Natural killer cell (primary cell): ENCODE measurements around the gene TUG1. TPM values are rescaled to one million over a fixed set of nuclear protein-coding genes. Genes with fewer than 3 reads are reported as not detected.

ENCODE experiments used
- ATAC-seq, 3 donors: fragments of 150-1000 bp in 2 of 3; fragments of 200-7000 bp in 1 of 3; cut with Tn5 transposase; 1 replicate in 1 of 3; 2 replicates in 2 of 3; pipeline ENCODE4 v1.10.0; 2021; ENCODE audit warnings: mild to moderate bottlenecking in 2 of 3, moderate library complexity in 2 of 3
- DNase-seq, 2 donors: peaks; one replicate each; pipeline versions ENCODE4 v3.0.0 to v3.0.0-alpha.2; 2013 to 2021; ENCODE audit warnings: mixed read lengths in 1 of 2
- H3K27ac ChIP-seq: one replicate; pipeline ENCODE4 v1.5.1; 2013; ENCODE audit warnings: mild to moderate bottlenecking, low read length
- H3K27me3 ChIP-seq: one replicate; pipeline ENCODE4 v1.6.1; 2013; ENCODE audit warnings: low read length; ENCODE audit not compliant: control insufficient read depth, insufficient read depth
- H3K36me3 ChIP-seq: one replicate; pipeline ENCODE4 v1.6.1; 2013; ENCODE audit warnings: low read length; ENCODE audit not compliant: control insufficient read depth, insufficient read depth
- H3K4me1 ChIP-seq: one replicate; pipeline ENCODE4 v1.6.1; 2013; ENCODE audit warnings: low read length; ENCODE audit not compliant: control insufficient read depth, insufficient read depth
- H3K4me3 ChIP-seq: one replicate; pipeline ENCODE4 v1.5.1; 2013; ENCODE audit warnings: low read length
- H3K9me3 ChIP-seq: one replicate; pipeline ENCODE4 v1.6.1; 2013; ENCODE audit warnings: low read length; ENCODE audit not compliant: control insufficient read depth, insufficient read depth
- H3K27ac Mint-ChIP-seq, 2 donors: one replicate each; pipeline ENCODE4 v1.8.0; 2022; ENCODE audit warnings: mild to moderate bottlenecking in 2 of 2, mixed read lengths in 2 of 2, moderate library complexity in 1 of 2
- H3K27me3 Mint-ChIP-seq, 2 donors: one replicate each; pipeline ENCODE4 v1.8.0; 2022; ENCODE audit warnings: low read depth in 2 of 2, mixed read lengths in 2 of 2
- H3K36me3 Mint-ChIP-seq: one replicate; pipeline ENCODE4 v1.8.0; 2022; ENCODE audit warnings: mixed read lengths
- H3K4me1 Mint-ChIP-seq, 2 donors: one replicate each; pipeline ENCODE4 v1.8.0; 2022; ENCODE audit warnings: mixed read lengths in 2 of 2
- H3K4me3 Mint-ChIP-seq: one replicate; pipeline ENCODE4 v1.8.0; 2022; ENCODE audit warnings: mild to moderate bottlenecking, moderate library complexity, mixed read lengths
- H3K9me3 Mint-ChIP-seq, 2 donors: one replicate each; pipeline ENCODE4 v1.8.0; 2022; ENCODE audit warnings: mixed read lengths in 2 of 2
- CTCF ChIP-seq: fragments of 200-600 bp; IDR thresholded peaks from one replicate; pipeline ENCODE4 v1.8.0; 2022; ENCODE audit warnings: antibody characterized with exemption
- WGBS: methylation state at CpG from one replicate; pipeline ENCODE4 v1.1.7; 2013; ENCODE audit warnings: missing lambda C conversion rate; ENCODE audit not compliant: insufficient coverage; 5-methylcytosine and 5-hydroxymethylcytosine counted together
- intact Hi-C: fragments of 100-400 bp; cut with micrococcal nuclease; formaldehyde crosslinking; loops from one replicate; pipeline ENCODE4 v1.14.2; 2022
- total RNA-seq, 4 donors: library from RNA; stranded (reverse); fragments of 120-200 nt in 1 of 4; gene quantifications; one replicate each; pipeline versions ENCODE4 v1.2.3 to v1.2.4, GENCODE V29; 2013 to 2022

Gene TUG1
- total RNA-seq, 3 donors from 2014 or later (not counting 1 experiment from before 2014, with no cell fraction given), result 78.4 to 94.6 (median 80.9) TPM

DNA sequence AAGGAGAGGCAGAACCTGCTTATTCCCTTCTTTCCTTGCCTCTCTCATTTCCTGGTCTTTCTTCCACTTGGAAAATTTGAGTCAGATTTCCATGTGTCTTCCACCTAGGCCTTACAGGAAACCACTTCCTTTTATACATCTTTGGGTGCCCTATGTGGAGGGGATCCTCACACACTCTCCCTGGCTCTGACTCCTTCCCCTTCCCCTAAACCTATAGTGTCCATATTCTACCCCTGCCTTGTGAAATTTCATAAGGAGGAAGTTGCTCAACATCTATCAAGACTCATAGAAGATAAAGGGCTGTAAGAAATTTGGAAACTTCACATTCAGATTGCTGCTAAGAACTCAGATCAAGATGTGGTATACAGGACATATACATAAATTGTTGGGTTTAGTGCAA, 20.4 kb downstream of the TUG1 start:
- Mint-ChIP-seq H3K4me1 (peaks cover 0 to 5% of the 10 kb centered on the region in 2 donors), H3K36me3 (peaks cover 18% of the 10 kb centered on the region), H3K4me3 (no peak overlapping the region), H3K9me3 (peaks cover 8 to 10% of the 10 kb centered on the region in 2 donors), H3K27ac (no peak overlapping the region), H3K27me3 (peaks cover 0 to 2% of the 10 kb centered on the region in 2 donors)
- no peaks in the 10 kb centered on the region for H3K27me3 ChIP-seq
- H3K27ac ChIP-seq, result no peak overlapping the region
- H3K4me3 ChIP-seq, result no peak overlapping the region
- ATAC-seq, result peak in 1 of 3 donors; percentile 43
- H3K9me3 ChIP-seq, result peaks cover 64% of the 10 kb centered on the region
- TF ChIP-seq CTCF, result no peak
- DNase-seq, result no peak
- no peaks in the 10 kb centered on the region for H3K4me1 ChIP-seq
- no peaks in the 10 kb centered on the region for H3K36me3 ChIP-seq
- intact Hi-C loops, result no loop called here

DNA sequence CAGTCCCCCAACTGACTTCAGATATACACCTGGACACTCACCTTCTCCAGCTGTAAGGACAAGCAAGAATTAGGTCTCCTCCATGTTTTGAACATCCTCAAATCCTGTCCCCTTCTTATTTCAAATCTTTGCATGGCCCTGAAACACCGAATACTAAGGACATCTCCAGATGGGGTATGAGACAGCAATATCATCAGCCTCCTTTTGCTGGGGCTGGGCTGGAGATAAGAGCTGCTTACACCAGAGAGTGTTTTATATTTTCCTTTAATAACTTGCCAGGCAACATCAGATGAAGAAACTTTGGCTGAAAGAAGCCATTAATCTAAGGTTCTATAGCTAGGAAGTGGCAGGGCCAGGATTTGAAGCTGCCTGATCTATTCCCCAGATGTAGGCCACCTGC, 21.6 kb downstream of the TUG1 start:
- WGBS, result 100% methylated on average over 1 of the region's 1 CpG
- H3K4me3 Mint-ChIP-seq, result no peak overlapping the region
- peaks cover 0 to 5% of the 10 kb centered on the region in 2 donors for H3K4me1 Mint-ChIP-seq
- H3K4me3 ChIP-seq, result no peak overlapping the region
- H3K27me3 ChIP-seq, result no peaks in the 10 kb centered on the region
- no peak overlapping the region for H3K27ac Mint-ChIP-seq
- ATAC-seq (no peak), DNase-seq (no peak)
- H3K9me3 ChIP-seq, result peaks cover 58% of the 10 kb centered on the region
- peaks cover 2 to 5% of the 10 kb centered on the region in 2 donors for H3K27me3 Mint-ChIP-seq
- peaks cover 13% of the 10 kb centered on the region for H3K36me3 Mint-ChIP-seq
- peaks cover 7 to 8% of the 10 kb centered on the region in 2 donors for H3K9me3 Mint-ChIP-seq
- no peak overlapping the region for H3K27ac ChIP-seq
- no peaks in the 10 kb centered on the region for H3K36me3 ChIP-seq
- TF ChIP-seq CTCF, result no peak
- no peaks in the 10 kb centered on the region for H3K4me1 ChIP-seq
- intact Hi-C loops, result no loop called here

GRCh38 chr22:30992565-30992964, 23.5 kb downstream of the TUG1 start:
- ATAC-seq (no peak), DNase-seq (no peak)
- H3K9me3 Mint-ChIP-seq, result peaks cover 7 to 8% of the 10 kb centered on the region in 2 donors
- H3K36me3 Mint-ChIP-seq, result peaks cover 13% of the 10 kb centered on the region
- no peak overlapping the region for H3K4me3 Mint-ChIP-seq
- Histone ChIP-seq H3K27ac (no peak overlapping the region), H3K36me3 (no peaks in the 10 kb centered on the region), H3K27me3 (no peaks in the 10 kb centered on the region), H3K4me3 (no peak overlapping the region), H3K9me3 (peaks cover 39% of the 10 kb centered on the region), H3K4me1 (no peaks in the 10 kb centered on the region)
- intact Hi-C loops, result no loop called here
- WGBS, result 92% methylated on average over 2 of the region's 2 CpGs
- peaks cover 0 to 5% of the 10 kb centered on the region in 2 donors for H3K4me1 Mint-ChIP-seq
- H3K27me3 Mint-ChIP-seq, result peaks cover 5 to 6% of the 10 kb centered on the region in 2 donors
- no peak overlapping the region for H3K27ac Mint-ChIP-seq
- TF ChIP-seq CTCF, result no peak

DNA sequence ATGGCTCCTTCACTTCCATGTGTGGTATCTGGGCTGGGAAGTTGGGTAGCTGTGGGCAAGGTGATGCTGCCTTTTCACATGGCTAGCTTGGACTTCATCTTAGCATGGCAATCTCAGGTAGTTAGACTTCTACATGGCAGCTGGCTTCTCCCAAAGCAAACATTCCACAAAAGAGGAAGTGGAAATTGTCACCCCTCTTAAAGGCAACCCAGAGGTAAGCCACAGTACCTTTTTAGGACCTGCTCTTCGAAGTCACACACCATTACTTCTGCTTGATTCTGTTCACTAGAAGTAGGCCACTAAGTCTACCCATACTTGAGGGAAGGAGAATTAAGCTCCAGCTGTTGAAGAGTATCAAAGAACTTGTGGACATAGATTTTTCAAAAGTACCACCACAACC, 25.9 kb downstream of the TUG1 start:
- no peak for DNase-seq
- Histone ChIP-seq H3K36me3 (no peaks in the 10 kb centered on the region), H3K4me3 (no peak overlapping the region), H3K27ac (no peak overlapping the region), H3K27me3 (no peaks in the 10 kb centered on the region), H3K9me3 (peaks cover 20% of the 10 kb centered on the region), H3K4me1 (no peaks in the 10 kb centered on the region)
- peaks cover 2 to 4% of the 10 kb centered on the region in 2 donors for H3K9me3 Mint-ChIP-seq
- H3K27me3 Mint-ChIP-seq, result peaks cover 5 to 6% of the 10 kb centered on the region in 2 donors
- intact Hi-C loops, result no loop called here
- no peak overlapping the region for H3K4me3 Mint-ChIP-seq
- H3K27ac Mint-ChIP-seq, result no peak overlapping the region
- no peaks in the 10 kb centered on the region for H3K4me1 Mint-ChIP-seq
- 29% methylated on average over 1 of the region's 1 CpG for WGBS
- peaks cover 5% of the 10 kb centered on the region for H3K36me3 Mint-ChIP-seq
- no peak for ATAC-seq
- no peak for TF ChIP-seq CTCF
